Epithelial cell of proximal tubule (primary cell): Measurements from ENCODE around the gene SLC52A1. TPM values are rescaled to one million over a fixed set of nuclear protein-coding genes. Genes with fewer than 3 reads are reported as not detected.

Source experiments
- DNase-seq: peaks from one replicate; pipeline ENCODE4 v3.0.0-alpha.2; 2011; ENCODE audit warnings: low read depth
- H3K4me3 ChIP-seq: 2 replicates; pipeline ENCODE4 v1.5.1; 2011; ENCODE audit warnings: low read depth, mild to moderate bottlenecking, low read length
- CTCF ChIP-seq: conservative IDR thresholded peaks from 2 replicates; pipeline ENCODE4 v1.5.1; 2012; ENCODE audit warnings: low read depth, mild to moderate bottlenecking, low read length
- total RNA-seq: library from RNA; depleted of rRNA; stranded (reverse); fragments of >200 nt; gene quantifications from 2 replicates; pipeline ENCODE4 v1.2.3, GENCODE V29; 2015

The SLC52A1 gene
- total RNA-seq, 1 donor from 2014 or later, result 1.3 TPM

- no peak overlapping the region for H3K4me3 ChIP-seq
- TF ChIP-seq CTCF, result no peak
- DNase-seq, result no peak
These were observed 30.1 kb upstream of the SLC52A1 start for GRCh38 chr17:5065227-5065744.

DNA sequence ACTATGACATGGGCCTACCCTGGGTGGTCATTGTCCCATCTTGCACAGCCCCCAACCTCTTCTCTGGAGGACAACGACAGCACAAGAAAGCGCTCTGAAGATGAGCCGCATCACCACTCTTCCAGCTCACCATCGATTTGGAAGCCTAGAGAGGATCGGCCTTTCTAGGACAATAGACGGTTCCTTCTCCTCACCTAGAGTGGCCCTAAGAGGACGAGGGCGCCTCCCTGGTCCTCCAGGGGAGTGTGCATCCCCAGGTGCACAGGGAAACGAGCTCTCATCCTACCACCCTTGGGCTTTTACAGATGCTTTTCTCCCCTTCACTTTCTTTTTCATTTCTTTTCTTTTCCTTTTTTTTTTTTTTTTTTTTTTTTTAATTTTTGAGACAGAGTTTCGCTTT, 20.3 kb upstream of the SLC52A1 start:
- H3K4me3 ChIP-seq, result no peak overlapping the region
- TF ChIP-seq CTCF, result no peak
- DNase-seq, result no peak

DNA sequence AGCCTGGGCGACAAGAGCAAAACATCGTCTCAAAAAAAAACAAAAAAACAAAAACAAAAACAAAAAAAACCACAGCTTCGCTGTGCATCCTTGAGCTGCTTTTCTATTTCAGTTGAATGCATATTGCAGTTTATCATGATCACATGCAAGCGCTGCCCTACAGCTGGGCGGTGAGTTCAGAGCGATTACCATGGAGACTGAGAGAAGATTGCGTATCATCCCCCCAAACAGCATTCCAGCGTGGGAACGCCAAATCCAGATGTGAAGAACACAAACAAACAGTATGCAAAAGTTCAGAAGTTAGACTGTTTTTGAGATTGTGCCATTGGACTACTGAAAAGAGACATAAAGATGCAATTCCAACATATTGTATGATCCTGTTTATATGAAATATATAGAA, 15.1 kb upstream of the SLC52A1 start:
- DNase-seq, result no peak
- no peak for TF ChIP-seq CTCF
- no peak overlapping the region for H3K4me3 ChIP-seq

GRCh38 chr17:5049314-5049841, 14.2 kb upstream of the SLC52A1 start:
- TF ChIP-seq CTCF, result no peak
- no peak overlapping the region for H3K4me3 ChIP-seq
- DNase-seq, result no peak

DNA sequence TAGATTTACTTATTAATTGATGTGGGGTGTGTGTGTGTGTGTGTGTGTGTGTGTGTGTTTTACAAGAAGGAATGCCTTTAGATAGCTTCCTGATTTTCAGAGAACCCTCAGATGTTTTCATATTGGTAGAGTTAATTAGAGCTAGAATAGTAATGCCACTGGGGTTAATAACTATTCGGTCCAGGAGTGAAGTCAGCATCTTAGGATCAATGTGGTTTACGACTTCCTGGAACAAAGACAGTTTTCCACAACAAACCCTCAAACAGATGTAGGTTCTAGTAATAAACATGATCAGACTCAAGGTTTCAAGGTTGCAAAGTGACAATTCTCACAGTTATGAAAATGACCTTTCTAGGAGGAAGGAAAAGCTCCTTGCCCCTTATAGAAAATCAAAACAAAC, 12.2 kb upstream of the SLC52A1 start:
- no peak overlapping the region for H3K4me3 ChIP-seq
- TF ChIP-seq CTCF, result no peak
- no peak for DNase-seq

DNA sequence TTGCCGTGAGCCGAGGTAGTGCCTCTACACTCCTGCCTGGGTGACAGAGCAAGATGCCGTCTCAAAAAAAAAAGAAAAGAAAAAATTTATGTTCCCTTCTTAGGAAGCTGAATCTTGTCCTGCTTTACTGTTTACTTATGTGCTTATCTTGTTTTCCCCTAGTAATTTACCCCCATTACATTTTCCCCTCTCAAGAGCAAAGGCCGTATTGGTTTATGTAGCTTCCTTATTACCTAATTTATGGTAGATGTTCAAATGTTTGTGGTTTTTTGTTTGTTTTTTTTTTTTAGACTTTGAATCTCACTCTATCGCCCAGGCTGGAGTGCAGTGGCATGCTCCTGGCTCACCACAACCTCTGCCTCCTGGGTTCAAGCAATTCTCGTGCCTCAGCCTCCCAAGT, 10.3 kb upstream of the SLC52A1 start:
- DNase-seq, result no peak
- H3K4me3 ChIP-seq, result no peak overlapping the region
- TF ChIP-seq CTCF, result no peak

- DNase-seq, result no peak
- TF ChIP-seq CTCF, result no peak
- H3K4me3 ChIP-seq, result no peak overlapping the region
These were observed 9.4 kb upstream of the SLC52A1 start for GRCh38 chr17:5044630-5045029.
